LHCN-M2 (cell line): ENCODE measurements around the gene CCT6B. TPM values are rescaled to one million over a fixed set of nuclear protein-coding genes. Genes with fewer than 3 reads are reported as not detected.
"Not testable (repeated sequence)": the region's sequence is repeated elsewhere in the genome, so short reads cannot be mapped to it uniquely, and the experiment has no call there.

Source experiments
- DNase-seq: peaks from one replicate; pipeline ENCODE4 v3.0.0-alpha.2; 2012; ENCODE audit warnings: low read depth
- total RNA-seq: library from RNA; depleted of rRNA; stranded (reverse); fragments of >200 nt; gene quantifications from 2 replicates; pipeline ENCODE4 v1.2.3, GENCODE V29; 2014

The CCT6B gene
- total RNA-seq, 1 experiment from 2014 or later: 2.0 TPM

- DNase-seq: peak; percentile 85
Measured at GRCh38 chr17:34980681-34981537, 19.6 kb upstream of the CCT6B start.

- DNase-seq: peak; percentile 91
Measured at GRCh38 chr17:34980353-34980680, 19.1 kb upstream of the CCT6B start, which contains the start of gene LIG3. TSS of gene LIG3 (plus strand) at chr17:34980512. CDS start at chr17:34983006, 2,494 bp downstream.

GRCh38 chr17:34979650-34980352 lies 18.5 kb upstream of the CCT6B start:
- DNase-seq: peak; percentile 6

GRCh38 chr17:34979153-34979552 lies 17.9 kb upstream of the CCT6B start:
- DNase-seq: no peak

GRCh38 chr17:34974794-34975785 lies 13.8 kb upstream of the CCT6B start:
- no peak for DNase-seq

- DNase-seq: peak; percentile 4
Measured at GRCh38 chr17:34974179-34974578, 12.9 kb upstream of the CCT6B start.

GRCh38 chr17:34958438-34958837 lies 2.8 kb downstream of the CCT6B start:
- DNase-seq: no peak

- DNase-seq: not testable (repeated sequence)
Measured at GRCh38 chr17:34950780-34951179, 10.5 kb downstream of the CCT6B start.

GRCh38 chr17:34930283-34930682 lies 31.0 kb downstream of the CCT6B start:
- DNase-seq: no peak

- DNase-seq: no peak
Measured at GRCh38 chr17:34926661-34927060, 34.6 kb downstream of the CCT6B start.

- DNase-seq: no peak
Measured at GRCh38 chr17:34920676-34921075, 40.6 kb downstream of the CCT6B start.

GRCh38 chr17:34917381-34917780 lies 43.9 kb downstream of the CCT6B start:
- DNase-seq: no peak

GRCh38 chr17:34916120-34916519 lies 45.1 kb downstream of the CCT6B start:
- no peak for DNase-seq

GRCh38 chr17:34913001-34913400 lies 48.3 kb downstream of the CCT6B start:
- no peak for DNase-seq

GRCh38 chr17:34909040-34909439 lies 52.2 kb downstream of the CCT6B start:
- no peak for DNase-seq

- DNase-seq: no peak
Measured at GRCh38 chr17:34902831-34903547, 58.3 kb downstream of the CCT6B start.

- DNase-seq: no peak
Measured at GRCh38 chr17:34899643-34900291, 61.5 kb downstream of the CCT6B start.

GRCh38 chr17:34895383-34895782 lies 65.9 kb downstream of the CCT6B start:
- no peak for DNase-seq

- DNase-seq: no peak
Measured at GRCh38 chr17:34894964-34895363, 66.3 kb downstream of the CCT6B start.

- DNase-seq: no peak
Measured at GRCh38 chr17:34892461-34893249, 68.6 kb downstream of the CCT6B start.
